Endothelial cell of umbilical vein (primary cell): ENCODE measurements around the gene MDH1. TPM values are rescaled to one million over a fixed set of nuclear protein-coding genes. Genes with fewer than 3 reads are reported as not detected.

Source experiments
- BruUV-seq: library from RNA; stranded (reverse); fragments of 400-500 nt; replicated peaks from 2 replicates; lab custom pipeline; 2021; lab: Mats Ljungman, UMichigan
- CTCF ChIA-PET: fragments of 300-600, 350-600 bp; sonication (Branson Sonifier 250); formaldehyde crosslinking; loops from one replicate; lab custom pipeline; 2021; ENCODE audit warnings: antibody characterized with exemption, inconsistent platforms; lab: Charles Lee
- POLR2A ChIA-PET: fragments of 300-600, 350-600 bp; sonication (Branson Sonifier 250); formaldehyde crosslinking; loops from one replicate; lab custom pipeline; 2021; ENCODE audit warnings: antibody characterized with exemption, inconsistent platforms; lab: Charles Lee
- DNase-seq: peaks from one replicate; pipeline ENCODE4 v3.0.0-alpha.2; 2011; ENCODE audit warnings: low read depth, low spot score
- FAIRE-seq: peaks from 2 replicates; lab custom pipeline; 2011; peaks lifted over from hg19 to GRCh38; lab: Jason Lieb, UNC
- H2AFZ ChIP-seq: 2 replicates; pipeline ENCODE4 v1.6.0; 2012; ENCODE audit warnings: low read depth, low read length, control low read depth, inconsistent platforms
- H3K27ac ChIP-seq: 2 replicates; pipeline ENCODE4 v1.5.1; 2011; ENCODE audit warnings: low read depth, mild to moderate bottlenecking, control low read depth, low read length, moderate library complexity; ENCODE audit not compliant: insufficient read depth
- H3K27me3 ChIP-seq, 2 experiments: 2 replicates each; pipeline versions ENCODE4 v1.6.0 to v1.6.1; 2011; ENCODE audit warnings: low read length in 2 of 2, mixed read lengths in 1 of 2; ENCODE audit not compliant: control insufficient read depth in 2 of 2, insufficient read depth in 2 of 2
- H3K36me3 ChIP-seq, 2 experiments: 2 replicates in 1 of 2; 3 replicates in 1 of 2; pipeline ENCODE4 v1.5.1; 2011; ENCODE audit warnings: low read length in 2 of 2, mild to moderate bottlenecking in 1 of 2, moderate library complexity in 1 of 2; ENCODE audit not compliant: control insufficient read depth in 2 of 2, insufficient read depth in 2 of 2; ENCODE audit errors: extremely low read depth in 1 of 2
- H3K4me1 ChIP-seq: 3 replicates; pipeline ENCODE4 v1.5.1; 2011; ENCODE audit warnings: mild to moderate bottlenecking, low read length; ENCODE audit not compliant: control insufficient read depth, insufficient read depth; ENCODE audit errors: extremely low read depth
- H3K4me2 ChIP-seq: 2 replicates; pipeline ENCODE4 v1.6.1; 2011; ENCODE audit warnings: low read length, control low read depth, mixed read lengths; ENCODE audit not compliant: insufficient read depth
- H3K4me3 ChIP-seq, 3 experiments: fragments of 200-600 bp in 1 of 3; sonication (generic), shearing (Covaris generic) in 1 of 3; replicated peaks in 1 of 3; 2 replicates each; pipeline ENCODE4 v1.5.1; 2011 to 2016; ENCODE audit warnings: control low read depth in 3 of 3, low read length in 3 of 3, mild to moderate bottlenecking in 2 of 3, inconsistent platforms in 1 of 3, low read depth in 1 of 3, moderate library complexity in 1 of 3; ENCODE audit not compliant: insufficient read depth in 1 of 3
- H3K79me2 ChIP-seq: 2 replicates; pipeline ENCODE4 v1.6.0; 2012; ENCODE audit warnings: low read length, inconsistent platforms; ENCODE audit not compliant: control insufficient read depth, insufficient read depth
- H3K9ac ChIP-seq: replicated peaks from 2 replicates; pipeline ENCODE3; 2011; ENCODE audit warnings: low read length, control low read depth; ENCODE audit not compliant: insufficient read depth; ENCODE audit errors: extremely low read depth
- H3K9me1 ChIP-seq: replicated peaks from 3 replicates; pipeline ENCODE4 v1.6.0; 2011; ENCODE audit warnings: mild to moderate bottlenecking, low read length; ENCODE audit not compliant: control insufficient read depth, insufficient read depth; ENCODE audit errors: extremely low read depth
- H3K9me3 ChIP-seq: replicated peaks from 2 replicates; pipeline ENCODE4 v1.5.1; 2012; ENCODE audit warnings: low read length, inconsistent platforms; ENCODE audit not compliant: control insufficient read depth, insufficient read depth
- H4K20me1 ChIP-seq: replicated peaks from 2 replicates; pipeline ENCODE3; 2011; ENCODE audit warnings: mild to moderate bottlenecking, low read length; ENCODE audit not compliant: control insufficient read depth, insufficient read depth; ENCODE audit errors: extremely low read depth
- CTCF ChIP-seq, 2 donors: IDR thresholded peaks; 1 replicate in 1 of 2; 2 replicates in 1 of 2; pipeline ENCODE4 v1.5.1; 2011; ENCODE audit warnings: low read length in 2 of 2, mild to moderate bottlenecking in 2 of 2, moderate library complexity in 2 of 2, control low read depth in 1 of 2, inconsistent platforms in 1 of 2, low read depth in 1 of 2; ENCODE audit not compliant: insufficient read depth in 1 of 2; ENCODE audit errors: extremely low read depth in 1 of 2
- EZH2 ChIP-seq: IDR thresholded peaks from 2 replicates; pipeline ENCODE4 v1.6.1; 2012; ENCODE audit warnings: borderline replicate concordance, low read depth, mild to moderate bottlenecking, moderate library complexity, low read length, inconsistent platforms; ENCODE audit not compliant: severe bottlenecking
- FOS ChIP-seq: IDR thresholded peaks from 2 replicates; pipeline ENCODE4 v1.6.1; 2011; ENCODE audit warnings: mild to moderate bottlenecking, low read length, moderate library complexity, borderline replicate concordance; ENCODE audit not compliant: insufficient read depth
- GATA2 ChIP-seq: IDR thresholded peaks from 2 replicates; pipeline ENCODE4 v1.7.0; 2011; ENCODE audit warnings: low read depth, mild to moderate bottlenecking, moderate library complexity, mixed read lengths, low read length; ENCODE audit not compliant: insufficient read length, insufficient read depth
- JUN ChIP-seq: IDR thresholded peaks from 2 replicates; pipeline ENCODE4 v1.6.1; 2011; ENCODE audit warnings: borderline replicate concordance, low read depth; ENCODE audit not compliant: insufficient read length, insufficient read depth
- MAX ChIP-seq: IDR thresholded peaks from 2 replicates; pipeline ENCODE4 v1.6.1; 2011; ENCODE audit not compliant: insufficient read depth, insufficient read length
- MYC ChIP-seq: IDR thresholded peaks from one replicate; pipeline ENCODE4 v1.6.1; 2011; ENCODE audit warnings: mild to moderate bottlenecking, low read depth, low read length
- POLR2A ChIP-seq: IDR thresholded peaks from 2 replicates; pipeline ENCODE4 v1.6.1; 2012; ENCODE audit warnings: low read depth, mild to moderate bottlenecking, control low read depth, low read length
- POLR2AphosphoS5 ChIP-seq: IDR thresholded peaks from 2 replicates; pipeline ENCODE4 v1.6.1; 2012; ENCODE audit warnings: low read depth, mild to moderate bottlenecking, control low read depth, low read length, moderate library complexity; ENCODE audit not compliant: insufficient read depth
- dilution Hi-C: fragments of 300-500 bp; cut with MboI; formaldehyde crosslinking; loops from one replicate; pipeline ENCODE4 v1.15.0; 2019; ENCODE audit warnings: low sequenced_read_pairs; ENCODE audit not compliant: extremely low pct_ligation_motif_present
- intact Hi-C: fragments of 100-400 bp; cut with micrococcal nuclease; formaldehyde crosslinking; loops from one replicate; pipeline ENCODE4 v1.10.0; 2022
- polyA plus RNA-seq, 4 experiments: library from polyadenylated mRNA; depleted of rRNA in 3 of 4; stranded (reverse) in 3 of 4; unstranded in 1 of 4; fragments of >200 nt; gene quantifications; 2 replicates each; pipeline versions ENCODE4 v1.2.1 to v1.2.3, GENCODE V29; 2011 to 2012; ENCODE audit warnings: missing spikeins in 1 of 4
- total RNA-seq: library from RNA; stranded (reverse); gene quantifications from 2 replicates; pipeline ENCODE4 v1.2.3, GENCODE V29; 2021

Gene MDH1
- total and polyA plus RNA-seq, 2 donors (not counting 3 experiments of a cell fraction or from before 2014, with no cell fraction given): 107 to 121 TPM

DNA sequence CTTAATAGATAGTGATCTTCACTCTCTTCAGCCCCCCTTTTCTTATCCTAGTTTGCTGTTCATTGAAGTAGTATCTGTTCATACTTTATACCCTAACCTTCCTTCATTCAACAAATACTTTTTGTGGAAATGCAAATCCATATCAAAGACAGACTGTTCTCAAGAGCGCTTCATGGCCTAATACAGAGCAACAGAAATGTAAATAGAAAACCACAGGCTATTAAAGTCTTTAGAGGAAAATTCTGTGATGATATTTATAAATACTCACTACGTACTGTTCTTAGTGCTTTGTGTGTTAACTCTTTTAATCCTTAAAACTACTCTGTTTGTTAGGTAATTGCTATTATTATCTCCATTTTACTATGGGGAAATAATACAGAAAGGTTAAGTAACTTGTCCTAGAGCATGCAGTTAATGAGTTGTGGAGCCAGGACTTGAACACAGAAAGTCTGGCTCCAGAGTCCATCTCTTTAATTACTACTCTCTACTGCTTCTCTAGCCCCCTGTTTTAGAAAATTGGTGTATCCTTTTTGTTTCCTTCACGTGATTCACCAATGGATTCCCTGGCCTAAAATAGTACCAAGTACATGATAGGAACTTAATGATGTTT, 2.9 kb downstream of the MDH1 start:
- no peak overlapping the region for H3K4me3 ChIP-seq
- no peaks in the 10 kb centered on the region for H3K9me1 ChIP-seq
- TF ChIP-seq MAX (no peak), EZH2 (no peak), JUN (no peak), GATA2 (no peak), CTCF (IDR thresholded peaks at IDR 0.05; ENCODE audit: extremely low read depth in 1 of 2, insufficient read depth in 1 of 2, low read depth in 1 of 2, low read length in 2 of 2) (no peak), POLR2A (no peak), FOS (no peak), POLR2AphosphoS5 (no peak), MYC (no peak)
- FAIRE-seq: no peak
- intact Hi-C loops (no loop called here), dilution Hi-C loops (no loop called here)
- no peak overlapping the region for H2AFZ ChIP-seq
- H3K9me3 ChIP-seq: no peaks in the 10 kb centered on the region
- CTCF ChIA-PET: no interaction called here
- BruUV-seq: no TSS peak
- no peaks in the 10 kb centered on the region for H3K27me3 ChIP-seq
- no peak overlapping the region for H3K9ac ChIP-seq
- H3K36me3 ChIP-seq: peaks cover 0 to 14% of the 10 kb centered on the region in 2 experiments
- peaks cover 47% of the 10 kb centered on the region for H3K79me2 ChIP-seq
- H3K27ac ChIP-seq: no peak overlapping the region
- peaks cover 18% of the 10 kb centered on the region for H3K4me1 ChIP-seq
- no peak for DNase-seq
- POLR2A ChIA-PET: interaction anchor here (0.6 kb wide), 1 partner anchor 1698 kb away, joined by 3 read pairs; no protein-coding TSS in a partner anchor
- no peaks in the 10 kb centered on the region for H4K20me1 ChIP-seq
- H3K4me2 ChIP-seq: no peak overlapping the region
